Activated CD8-positive, alpha-beta memory T cell treated with anti-CD3 and anti-CD28 coated beads, Interleukin-2, amount 50 U/mL, for 48 hours (primary cell): ENCODE data around the gene PLEKHA6.

Experiments
- DNase-seq: peaks from one replicate; pipeline ENCODE4 v3.0.0-alpha.2; 2020

Gene PLEKHA6

DNA sequence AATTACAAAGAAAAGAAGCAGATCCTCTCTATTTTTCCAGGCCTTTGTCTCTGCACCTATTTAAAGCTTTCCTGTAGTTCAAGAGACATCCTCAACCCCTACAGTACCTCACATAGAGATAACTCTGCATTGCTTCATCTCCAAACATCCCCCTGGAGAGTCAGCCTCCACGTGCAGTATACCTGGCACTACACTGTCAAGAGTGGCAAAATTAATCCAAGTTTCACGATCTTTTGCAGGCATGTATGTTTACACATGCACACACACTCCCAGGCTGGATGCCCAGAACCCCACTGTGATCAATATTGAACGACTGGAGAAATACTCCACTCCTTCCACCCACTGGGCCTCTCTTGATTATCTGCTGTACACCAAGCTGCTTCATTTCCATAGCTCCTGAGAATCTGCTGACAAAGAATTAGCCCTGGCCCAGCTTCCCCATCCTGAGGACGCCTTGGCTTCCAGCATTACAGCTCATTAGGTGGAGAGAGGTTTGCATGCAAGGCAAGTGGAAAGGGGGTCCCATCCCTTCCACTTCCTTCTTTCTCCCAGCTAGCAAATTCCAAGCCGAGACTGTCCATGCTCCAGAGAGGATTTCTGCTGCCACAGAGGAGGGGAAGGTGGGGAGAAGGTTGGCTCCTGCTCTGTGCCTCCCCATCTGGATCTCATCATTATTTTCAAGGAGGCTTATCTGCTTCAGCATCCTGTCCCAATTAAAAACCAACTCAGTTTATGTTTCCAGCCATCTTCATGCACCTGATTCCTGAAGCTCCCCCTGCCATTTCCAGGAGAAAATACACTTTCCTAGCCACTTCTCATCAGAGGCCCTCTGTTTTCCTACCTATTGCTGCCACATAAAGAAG is 79.4 kb downstream of the PLEKHA6 start:
- no peak for DNase-seq

DNA sequence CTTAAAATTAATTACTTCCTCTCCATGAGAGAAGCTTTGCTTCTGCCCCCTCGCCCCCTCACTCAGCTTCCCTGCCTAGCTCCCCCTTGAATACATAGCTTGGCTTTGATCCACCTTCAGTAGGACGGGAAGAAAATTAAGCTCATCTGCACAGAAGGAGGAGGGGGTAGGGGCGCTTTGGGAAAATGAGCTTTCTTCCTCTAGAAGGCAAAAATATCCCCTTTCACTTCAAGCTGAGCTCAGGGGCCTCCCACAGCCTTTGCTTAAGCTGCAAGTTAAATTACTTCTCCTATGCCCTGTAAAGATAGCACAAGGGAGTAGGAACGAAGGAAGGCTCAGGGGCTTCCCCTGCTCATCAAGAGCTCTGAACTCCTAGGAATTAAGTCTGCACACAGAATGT is 80.8 kb downstream of the PLEKHA6 start:
- DNase-seq = no peak

DNA sequence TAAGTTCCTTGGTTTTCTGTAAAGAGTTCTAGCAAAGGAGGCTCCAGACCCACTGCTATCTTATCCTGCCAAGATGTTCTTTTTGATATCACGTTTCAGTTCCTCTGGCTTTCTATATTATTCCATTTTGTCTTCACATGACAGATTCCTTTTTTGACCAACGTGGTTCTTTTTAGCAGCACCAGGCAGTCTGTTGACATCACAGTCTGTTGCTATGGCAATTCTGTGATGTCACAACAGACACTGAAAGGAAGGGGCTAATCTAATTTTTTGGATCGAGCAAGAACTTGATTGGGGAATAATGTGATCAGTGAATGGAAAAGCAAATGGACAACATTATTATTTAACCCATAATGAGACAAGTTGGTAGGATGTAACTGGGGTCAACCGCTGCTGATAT is 81.5 kb downstream of the PLEKHA6 start:
- no peak for DNase-seq

DNA sequence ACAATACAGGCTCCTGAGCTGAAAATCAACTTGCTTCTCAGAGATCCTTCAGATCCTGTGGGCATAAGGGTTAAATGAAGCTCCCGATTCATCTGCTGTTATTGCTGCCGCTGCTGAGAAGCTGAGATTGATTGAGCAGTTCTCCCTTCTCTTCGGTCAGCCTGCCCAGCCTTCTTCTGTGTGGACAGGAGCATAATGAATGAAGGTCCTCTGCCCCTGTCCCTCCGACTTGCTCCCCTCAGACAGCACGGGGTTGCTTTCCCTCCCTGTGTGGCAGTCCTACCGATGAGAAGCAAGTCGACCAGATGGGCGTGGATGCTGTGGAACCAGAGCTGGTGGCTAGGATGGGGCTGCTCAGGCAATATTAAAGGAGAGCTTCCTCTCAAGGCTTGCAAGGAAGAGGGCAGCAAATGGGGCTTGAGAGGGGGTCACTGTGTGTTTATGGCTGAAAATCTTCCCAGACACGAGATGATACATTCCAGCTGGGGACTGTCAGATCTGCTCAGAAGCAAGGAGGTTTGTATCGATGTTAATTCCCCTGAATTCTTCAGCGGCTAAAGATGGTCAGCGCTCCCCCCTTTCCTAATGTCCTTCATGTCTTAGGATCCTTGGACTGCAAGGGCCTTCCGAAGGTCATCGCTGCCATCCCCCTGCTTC is 82.0 kb downstream of the PLEKHA6 start:
- DNase-seq = no peak

DNA sequence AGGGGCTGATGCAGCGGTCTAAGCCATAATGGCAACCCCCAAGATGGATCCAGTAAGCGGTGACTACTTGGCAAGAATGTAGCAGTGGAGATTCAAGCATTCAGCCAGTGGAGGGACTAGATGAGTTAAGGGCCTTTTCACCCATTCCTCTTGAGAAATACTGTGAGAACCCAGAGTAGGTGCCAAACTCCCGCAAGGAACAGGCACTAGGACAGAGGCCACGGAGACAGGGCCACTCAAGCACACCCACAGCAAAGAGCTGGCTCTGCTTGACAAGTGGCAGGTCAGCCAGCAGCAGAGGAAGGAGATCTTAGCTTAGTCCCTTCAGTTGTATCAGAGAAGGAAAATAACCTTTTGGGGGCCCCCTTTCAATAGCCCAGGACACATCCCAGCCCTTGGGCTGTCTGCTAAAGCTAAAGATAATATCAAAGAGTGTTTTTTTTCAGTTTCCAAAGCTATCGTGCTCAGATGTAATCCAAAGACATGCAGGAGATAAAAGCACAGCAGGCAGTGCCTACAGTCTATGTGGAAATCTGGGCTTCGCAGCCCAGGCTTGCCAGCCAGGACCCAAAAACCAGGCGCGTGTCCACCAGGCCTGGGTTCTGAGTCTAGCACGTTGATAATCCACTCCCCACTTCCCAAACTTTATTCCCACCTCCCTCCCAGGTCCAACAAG is 83.9 kb downstream of the PLEKHA6 start:
- DNase-seq = no peak

DNA sequence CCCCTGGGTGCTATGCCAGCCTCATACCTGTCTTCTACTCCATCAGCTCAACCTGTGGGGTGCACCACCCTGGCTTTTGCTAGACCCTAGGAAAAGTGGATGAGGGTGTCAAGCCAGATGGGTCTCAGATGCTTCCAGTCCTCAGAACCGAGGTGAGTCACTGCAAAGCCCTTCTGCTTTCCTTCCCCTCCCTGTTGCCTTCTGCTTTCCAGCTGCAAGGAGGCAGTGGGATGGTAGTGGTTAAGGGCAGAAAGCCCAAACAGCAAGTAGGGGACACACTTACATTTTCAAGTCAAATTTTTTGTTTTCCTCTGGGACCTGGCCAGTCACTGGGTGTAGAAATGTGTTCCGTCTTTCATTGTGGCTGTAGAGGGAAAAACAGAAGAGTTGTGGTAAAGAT is 85.3 kb downstream of the PLEKHA6 start:
- no peak for DNase-seq

DNA sequence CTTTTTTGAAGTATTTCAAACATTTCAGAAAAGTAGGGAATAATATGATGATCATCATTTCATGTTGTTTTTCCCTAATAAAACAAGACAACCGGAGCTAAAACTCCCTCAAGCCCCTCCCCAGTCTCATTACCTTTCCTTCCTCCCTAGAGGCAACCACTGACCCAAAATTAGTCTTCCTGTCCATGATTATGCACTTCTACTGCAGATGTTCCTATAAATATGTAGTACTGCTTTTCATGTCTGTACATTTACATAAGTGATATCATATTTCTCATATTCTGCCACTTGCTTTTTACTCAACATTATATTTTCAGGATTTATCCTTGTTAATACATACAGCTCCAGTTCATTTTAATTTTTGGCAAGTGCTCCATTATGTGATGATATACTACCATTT is 87.2 kb downstream of the PLEKHA6 start:
- DNase-seq = no peak

DNA sequence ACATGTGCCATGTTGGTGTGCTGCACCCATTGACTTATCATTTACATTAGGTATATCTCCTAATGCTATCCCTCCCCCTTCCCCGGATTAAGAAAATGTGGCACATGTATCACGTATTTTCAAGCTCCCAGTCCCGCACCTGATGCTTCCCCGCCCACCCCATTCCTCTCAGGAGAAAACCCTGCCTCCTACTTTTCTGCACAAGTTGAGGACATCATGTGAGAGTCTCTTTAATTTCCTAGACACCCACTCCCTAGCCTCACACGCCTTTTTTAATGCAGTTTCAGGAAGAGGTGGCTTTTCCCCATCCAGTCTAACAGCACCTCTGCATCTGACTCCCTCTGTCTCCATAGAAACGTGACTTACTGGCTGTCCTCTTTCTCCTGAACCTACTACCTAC is 87.8 kb downstream of the PLEKHA6 start:
- DNase-seq = no peak

DNA sequence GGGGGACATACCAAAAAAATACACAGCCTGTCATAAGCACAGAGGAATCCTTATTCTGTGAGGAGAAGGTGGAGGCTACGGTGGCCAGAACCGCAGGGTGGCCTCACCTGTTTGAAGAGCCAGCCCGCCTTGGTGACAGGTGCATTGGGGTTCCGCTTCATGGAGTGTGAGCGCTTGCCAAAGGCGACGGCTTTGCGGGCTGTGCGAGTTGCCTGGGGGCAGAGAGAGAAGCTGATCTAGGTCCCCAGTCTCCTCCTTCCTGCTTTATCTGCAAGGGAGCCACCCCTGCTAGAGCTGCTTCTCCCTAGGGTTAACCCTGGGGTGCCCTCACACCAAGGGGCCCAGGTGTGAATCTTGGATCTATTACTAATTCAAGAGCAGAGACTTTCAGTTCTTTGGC is 91.6 kb downstream of the PLEKHA6 start:
- DNase-seq = no peak

DNA sequence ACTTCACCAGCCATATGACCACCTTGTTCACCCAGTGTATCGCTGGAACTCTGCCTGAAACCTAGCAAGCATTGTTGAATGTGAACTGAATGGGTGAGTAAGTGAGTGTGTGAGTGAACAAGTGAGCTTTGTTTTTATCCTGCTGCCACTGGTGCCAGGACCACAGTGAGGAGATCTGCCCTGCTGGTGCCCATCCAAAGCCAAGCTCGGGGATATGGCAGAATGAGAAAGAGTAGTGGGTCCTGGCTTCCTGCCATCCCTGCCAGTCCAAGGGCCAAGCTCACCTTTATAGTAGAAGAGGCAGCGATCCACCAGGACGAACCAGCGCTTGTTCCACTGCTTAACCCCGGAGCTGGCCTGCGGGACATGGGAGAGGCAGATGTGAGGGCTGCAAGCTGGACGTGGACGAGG is 92.5 kb downstream of the PLEKHA6 start:
- DNase-seq = no peak

DNA sequence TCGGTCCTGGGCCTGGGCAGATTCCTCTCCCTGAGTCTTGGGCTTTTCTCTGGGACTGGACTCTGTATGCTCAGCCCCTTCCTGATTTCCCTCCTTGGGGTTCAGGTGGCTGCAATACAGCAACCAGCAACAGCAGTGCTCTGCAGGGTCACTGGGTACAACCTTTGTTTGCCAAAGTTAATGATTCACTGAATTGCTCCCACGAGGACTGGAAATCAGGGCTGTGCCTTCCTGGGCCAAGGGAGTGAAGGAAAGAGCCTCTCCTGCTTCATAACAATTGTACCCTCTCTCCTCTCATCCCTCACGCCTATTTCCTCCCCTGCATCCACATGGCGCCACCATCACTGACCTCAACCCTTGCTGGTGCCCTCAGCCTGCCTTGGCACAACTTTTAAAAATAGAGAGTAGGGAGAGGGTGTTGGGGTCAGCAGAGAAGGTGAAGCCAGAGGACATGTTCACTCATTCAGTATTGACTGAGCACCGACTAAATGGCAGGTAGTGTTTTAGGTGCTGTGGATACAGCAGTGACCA is 93.2 kb downstream of the PLEKHA6 start:
- DNase-seq = no peak

DNA sequence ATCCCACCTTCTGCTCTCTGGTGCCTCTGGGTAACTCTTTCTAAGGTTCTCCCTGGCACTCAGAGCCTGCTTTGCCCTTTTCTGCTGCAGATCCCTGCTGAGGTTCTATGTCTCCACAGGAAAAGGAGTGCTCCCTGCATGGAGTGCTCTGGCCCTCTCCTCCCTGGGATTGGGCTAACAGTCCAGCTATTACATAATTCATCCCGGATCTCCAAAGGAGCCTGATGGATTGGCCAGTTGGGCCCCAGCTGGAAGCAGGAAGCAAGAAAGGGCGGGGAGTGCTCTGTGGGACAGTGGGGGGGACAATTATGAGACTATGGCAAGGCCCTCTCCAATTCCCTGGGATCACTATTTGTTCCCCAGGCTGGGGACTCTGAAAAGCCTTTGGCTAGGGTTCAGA is 94.1 kb downstream of the PLEKHA6 start:
- no peak for DNase-seq

DNA sequence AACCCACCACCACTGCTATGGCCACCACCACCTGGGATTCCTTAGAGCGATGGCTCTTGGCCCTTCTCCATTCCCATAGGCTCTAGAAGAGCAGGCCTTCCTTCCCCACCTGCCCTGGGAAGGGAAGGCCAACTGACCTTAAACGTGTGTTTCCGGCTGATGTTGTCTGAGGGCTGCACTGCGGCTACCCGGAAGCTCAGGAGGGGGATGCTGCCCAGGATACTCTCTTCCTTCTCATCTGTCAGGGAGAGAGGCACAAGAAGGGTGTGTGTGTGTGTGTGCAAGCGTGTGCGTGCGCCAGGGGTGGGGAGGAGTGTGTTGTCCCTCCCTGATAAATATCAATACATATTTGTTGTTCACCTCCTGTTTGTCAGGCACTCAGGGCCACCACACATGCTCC is 94.9 kb downstream of the PLEKHA6 start:
- no peak for DNase-seq

DNA sequence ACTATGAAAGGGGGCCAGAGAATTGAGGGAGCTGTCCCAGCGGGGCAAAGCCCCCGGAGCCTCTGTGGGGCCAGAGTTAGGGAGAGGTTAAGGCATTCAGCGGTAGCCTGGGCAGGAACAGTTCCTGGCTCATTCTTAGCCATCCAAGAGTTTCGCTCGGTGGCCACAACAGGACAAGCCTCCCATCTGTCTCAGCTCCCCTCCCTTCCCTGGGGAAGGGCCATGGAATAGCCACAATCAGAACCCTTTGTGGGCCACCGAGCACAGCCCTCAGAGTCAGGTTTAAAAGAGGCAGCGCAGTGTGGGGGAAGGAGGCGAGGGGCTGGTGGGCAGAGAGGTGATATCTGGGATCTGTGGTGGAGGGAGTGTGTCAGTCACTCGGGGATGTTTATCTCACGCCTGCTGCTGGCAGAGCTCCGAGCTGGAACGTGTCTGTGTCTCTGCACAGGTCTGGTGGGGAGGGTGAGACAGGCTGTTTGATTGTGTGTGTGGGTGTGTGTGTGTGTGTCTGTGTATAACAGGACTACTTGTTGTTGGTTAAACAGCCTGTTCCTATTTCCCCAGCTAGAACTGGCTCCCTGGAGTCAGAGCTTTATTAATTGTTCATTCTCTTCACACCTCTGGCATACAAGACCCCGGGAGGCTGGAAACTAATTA is 96.3 kb downstream of the PLEKHA6 start:
- no peak for DNase-seq

DNA sequence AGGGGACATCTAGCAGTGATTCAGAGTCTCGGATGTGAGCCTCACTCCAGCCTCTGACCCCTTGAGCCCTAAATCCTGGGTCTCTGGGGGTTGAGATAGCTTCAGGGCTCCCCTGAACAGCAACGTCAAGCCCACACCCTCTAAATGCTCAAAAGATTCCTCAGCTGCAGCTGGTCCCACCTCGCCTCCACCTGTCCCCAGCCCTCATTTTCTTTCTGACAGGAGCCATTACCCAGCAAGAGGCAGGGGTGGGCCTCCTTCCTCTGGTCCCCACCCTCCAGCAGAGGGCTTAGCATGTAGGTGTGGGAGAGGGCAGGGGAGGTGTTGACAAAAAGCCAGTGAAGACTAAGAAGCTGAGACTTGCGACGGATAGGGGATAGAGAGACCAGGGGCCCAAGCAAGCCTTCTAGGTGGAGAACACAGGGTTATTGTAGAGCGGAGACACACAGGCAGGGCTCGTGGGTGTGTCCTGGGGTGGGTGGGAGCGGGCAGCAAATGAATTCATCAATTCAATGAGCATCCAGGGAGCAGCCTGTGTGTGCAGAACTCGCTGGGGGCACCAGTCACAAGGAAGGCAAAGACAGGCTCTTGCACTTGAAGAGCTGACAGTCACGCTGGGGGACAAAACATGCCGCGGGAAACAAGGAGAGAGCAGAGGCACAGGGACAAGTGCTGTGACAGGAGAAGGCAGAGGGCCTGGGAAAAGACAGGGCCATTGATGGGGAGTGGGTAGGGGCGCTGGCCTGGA is 97.0 kb downstream of the PLEKHA6 start:
- DNase-seq = no peak

DNA sequence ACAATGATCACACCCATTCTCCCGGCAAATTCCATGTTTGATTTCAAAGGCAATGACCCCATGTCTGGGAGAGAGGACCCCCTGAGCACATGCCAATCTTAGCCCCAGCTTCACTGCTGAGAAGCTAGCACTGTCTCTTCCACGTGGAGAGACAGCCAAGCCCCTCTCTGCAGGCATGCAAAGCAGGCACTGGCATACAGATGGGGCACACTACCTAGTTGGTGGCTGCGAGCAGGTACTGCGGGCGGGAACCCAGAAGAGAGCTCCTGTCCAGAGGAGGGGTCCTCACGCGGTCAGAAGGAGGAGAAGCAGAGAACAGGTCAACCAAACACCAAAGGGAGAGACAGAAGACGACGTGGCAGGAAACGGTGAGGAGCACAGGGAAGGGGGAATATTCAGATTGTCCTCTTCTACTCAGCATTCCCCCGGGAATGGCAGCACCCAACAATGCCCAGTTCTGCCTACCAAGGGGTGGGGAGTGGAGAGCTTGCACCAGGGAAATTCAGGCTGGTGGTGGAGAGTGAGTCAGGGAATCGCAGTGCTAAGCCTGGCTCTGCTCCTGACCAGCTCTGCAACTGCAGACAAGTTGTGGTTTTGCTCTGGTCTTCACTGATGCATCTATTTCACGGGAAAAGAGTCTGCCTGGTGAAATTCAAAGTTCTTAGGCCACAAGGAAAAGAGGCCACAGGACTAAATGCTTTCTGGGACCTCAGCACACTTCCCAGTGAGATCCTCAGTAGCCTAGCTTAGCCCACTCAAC is 97.8 kb downstream of the PLEKHA6 start:
- DNase-seq = no peak

DNA sequence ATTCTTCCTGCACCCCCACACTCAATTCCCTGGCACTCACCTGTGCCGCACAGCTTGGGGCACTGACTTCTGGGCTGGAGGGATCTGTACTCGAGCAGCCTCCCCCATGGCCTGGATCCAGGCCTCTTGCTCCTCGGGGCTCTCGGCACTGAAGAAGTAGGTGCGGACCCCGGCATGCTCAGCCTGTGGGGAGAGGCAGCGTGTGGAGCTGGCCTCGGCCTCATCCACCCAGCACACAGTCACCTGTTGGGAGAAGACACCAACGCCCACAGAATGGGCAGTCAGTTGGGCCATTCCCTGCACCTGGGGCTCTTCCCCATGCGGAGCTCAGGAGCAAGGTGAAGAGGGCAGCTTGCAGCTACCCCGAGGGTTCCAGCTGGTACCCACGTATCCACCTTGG is 98.5 kb downstream of the PLEKHA6 start:
- DNase-seq = no peak

DNA sequence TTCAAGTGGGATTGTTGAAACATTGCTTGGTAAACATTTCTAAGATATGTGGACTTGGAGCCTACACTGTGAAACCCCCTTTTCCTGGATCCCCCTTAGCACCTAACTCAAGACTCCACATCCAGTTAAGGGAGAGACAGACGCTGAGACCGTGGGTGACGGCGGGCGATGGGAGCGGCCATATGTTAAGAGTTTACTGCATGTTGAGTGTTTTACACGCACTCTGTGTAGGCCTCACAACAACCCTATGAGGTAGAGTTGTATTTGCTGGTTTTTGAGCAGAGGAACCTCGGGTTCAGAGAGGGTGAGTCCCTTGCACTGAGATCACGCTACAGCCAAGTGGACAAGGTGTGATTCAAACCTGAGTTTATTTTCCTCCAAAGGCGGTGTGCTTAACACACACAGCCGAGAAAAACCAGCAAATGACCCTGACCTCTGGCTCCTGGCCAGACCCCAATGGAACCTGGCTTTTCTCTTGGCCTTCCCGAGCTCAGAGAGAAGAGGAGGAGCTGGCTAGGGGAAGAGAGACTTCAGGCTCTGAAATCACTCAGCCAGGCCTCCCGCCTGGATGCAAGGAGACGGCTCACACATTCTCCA is 99.0 kb downstream of the PLEKHA6 start:
- no peak for DNase-seq

DNA sequence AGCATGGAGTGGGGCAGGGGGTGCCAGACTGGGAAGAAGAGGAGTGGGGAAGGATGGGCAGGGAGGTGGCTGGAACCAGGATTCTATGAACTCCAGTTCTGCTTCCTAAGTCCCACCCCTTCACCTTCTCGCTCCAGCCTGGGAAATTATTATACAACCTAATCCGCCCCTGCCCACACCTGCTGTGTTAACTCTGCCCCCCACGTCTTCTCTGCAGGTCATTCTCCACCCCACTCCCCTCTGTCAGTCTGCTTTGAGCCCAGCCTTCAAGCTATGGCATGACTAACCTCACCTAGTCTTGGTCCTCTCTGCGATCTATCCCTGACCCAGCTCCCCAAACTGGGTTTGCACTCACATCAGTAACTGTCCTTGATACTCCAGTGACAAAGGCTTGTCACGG is 99.9 kb downstream of the PLEKHA6 start:
- no peak for DNase-seq

DNA sequence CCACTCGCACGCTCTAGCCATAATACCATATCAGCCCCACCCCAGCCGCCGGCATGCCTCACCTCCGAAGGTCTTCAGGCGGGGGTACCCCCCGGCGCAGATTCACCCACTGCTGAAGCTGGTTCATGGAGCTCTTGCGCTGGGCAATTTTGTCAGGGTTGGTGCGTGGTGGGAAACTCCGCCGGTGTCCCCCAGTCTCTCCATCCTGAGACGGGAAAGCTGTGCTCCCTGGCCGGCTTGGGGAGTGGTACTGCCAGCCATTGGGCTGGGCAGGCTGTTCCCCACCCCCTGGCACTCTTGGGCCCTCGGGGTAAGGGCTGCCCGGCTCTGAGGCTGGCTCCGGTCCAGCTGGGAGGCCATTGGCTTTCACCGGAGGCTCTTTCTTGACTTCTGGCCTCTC is 100.5 kb downstream of the PLEKHA6 start:
- DNase-seq = no peak
